DND-41 (cell line): ENCODE data around the gene NPHS1.

Experiments used
- EZH2 ChIP-seq: IDR thresholded peaks from 3 replicates; pipeline ENCODE4 v1.6.1; 2012; ENCODE audit warnings: borderline replicate concordance, low read depth, mild to moderate bottlenecking, moderate library complexity, low read length, inconsistent platforms; ENCODE audit not compliant: severe bottlenecking
- TF ChIP-seq, protein P1 (sequence below): IDR thresholded peaks from 2 replicates; pipeline ENCODE4 v1.5.1; 2012; ENCODE audit warnings: borderline replicate concordance, low read length, moderate library complexity, mild to moderate bottlenecking; ENCODE audit not compliant: poor library complexity, severe bottlenecking; ENCODE audit errors: extremely low read depth

DNA sequence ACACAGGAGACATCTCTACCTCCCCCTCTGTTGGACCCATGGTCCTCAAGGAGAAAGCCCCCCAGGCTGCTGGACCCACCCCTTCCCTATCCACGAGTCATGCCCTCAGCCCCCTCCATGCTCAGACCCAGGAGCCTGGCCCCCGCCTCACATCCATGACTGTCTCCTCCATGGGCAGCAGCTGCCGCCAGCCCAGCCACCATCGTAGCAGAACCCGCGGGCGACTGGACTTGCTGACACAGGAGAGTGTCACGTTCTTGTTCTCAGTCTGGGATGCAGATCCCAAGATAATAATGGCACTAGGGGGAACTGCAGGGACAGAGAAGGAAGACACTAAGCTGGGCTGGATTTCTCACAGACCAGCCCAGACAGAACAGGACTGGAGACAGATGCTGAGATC is 3.8 kb downstream of the NPHS1 start:
- no peak for TF ChIP-seq EZH2
- TF ChIP-seq, protein P1, sequence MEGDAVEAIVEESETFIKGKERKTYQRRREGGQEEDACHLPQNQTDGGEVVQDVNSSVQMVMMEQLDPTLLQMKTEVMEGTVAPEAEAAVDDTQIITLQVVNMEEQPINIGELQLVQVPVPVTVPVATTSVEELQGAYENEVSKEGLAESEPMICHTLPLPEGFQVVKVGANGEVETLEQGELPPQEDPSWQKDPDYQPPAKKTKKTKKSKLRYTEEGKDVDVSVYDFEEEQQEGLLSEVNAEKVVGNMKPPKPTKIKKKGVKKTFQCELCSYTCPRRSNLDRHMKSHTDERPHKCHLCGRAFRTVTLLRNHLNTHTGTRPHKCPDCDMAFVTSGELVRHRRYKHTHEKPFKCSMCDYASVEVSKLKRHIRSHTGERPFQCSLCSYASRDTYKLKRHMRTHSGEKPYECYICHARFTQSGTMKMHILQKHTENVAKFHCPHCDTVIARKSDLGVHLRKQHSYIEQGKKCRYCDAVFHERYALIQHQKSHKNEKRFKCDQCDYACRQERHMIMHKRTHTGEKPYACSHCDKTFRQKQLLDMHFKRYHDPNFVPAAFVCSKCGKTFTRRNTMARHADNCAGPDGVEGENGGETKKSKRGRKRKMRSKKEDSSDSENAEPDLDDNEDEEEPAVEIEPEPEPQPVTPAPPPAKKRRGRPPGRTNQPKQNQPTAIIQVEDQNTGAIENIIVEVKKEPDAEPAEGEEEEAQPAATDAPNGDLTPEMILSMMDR: no peak
